CD4-positive, alpha-beta T cell treated with Interleukin-10 for 1 hour (primary cell): ENCODE results near the gene CNOT8.
A peak's percentile ranks its signal among the peaks of the same experiment; 100 is the strongest.
"Not testable (repeated sequence)": the region's sequence is repeated elsewhere in the genome, so short reads cannot be mapped to it uniquely, and the experiment has no call there.

Source experiments
- DNase-seq: peaks from one replicate; pipeline ENCODE4 v3.0.0-alpha.2; 2020

Gene CNOT8

GRCh38 chr5:154858297-154858971 lies at the start of gene CNOT8:
Gene CNOT8 (plus strand): TSS chr5:154858627. CDS start chr5:154863279, 4,652 bp downstream.
- peak; percentile 97 for DNase-seq

- no peak for DNase-seq
Observed at GRCh38 chr5:154811239-154811638, 47.2 kb upstream of the CNOT8 start.

- peak; percentile 72 for DNase-seq
Observed at GRCh38 chr5:154811653-154812465, 46.6 kb upstream of the CNOT8 start.

- no peak for DNase-seq
Observed at GRCh38 chr5:154813158-154813557, 45.3 kb upstream of the CNOT8 start.

GRCh38 chr5:154813736-154814135 lies 44.7 kb upstream of the CNOT8 start:
- DNase-seq, result peak; percentile 54

- DNase-seq, result no peak
Observed at GRCh38 chr5:154815025-154815424, 43.4 kb upstream of the CNOT8 start.

- DNase-seq, result no peak
Observed at GRCh38 chr5:154815684-154816247, 42.7 kb upstream of the CNOT8 start.

- DNase-seq, result no peak
Observed at GRCh38 chr5:154816891-154817492, 41.4 kb upstream of the CNOT8 start.

- DNase-seq, result no peak
Observed at GRCh38 chr5:154817815-154818214, 40.6 kb upstream of the CNOT8 start.

- DNase-seq, result no peak
Observed at GRCh38 chr5:154818471-154819116, 39.8 kb upstream of the CNOT8 start.

- no peak for DNase-seq
Observed at GRCh38 chr5:154819546-154819945, 38.9 kb upstream of the CNOT8 start.

GRCh38 chr5:154820383-154820782 lies 38.0 kb upstream of the CNOT8 start:
- no peak for DNase-seq

GRCh38 chr5:154822896-154823295 lies 35.5 kb upstream of the CNOT8 start:
- not testable (repeated sequence) for DNase-seq

- DNase-seq, result no peak
Observed at GRCh38 chr5:154823605-154824004, 34.8 kb upstream of the CNOT8 start.

GRCh38 chr5:154824070-154824469 lies 34.4 kb upstream of the CNOT8 start:
- DNase-seq, result no peak

GRCh38 chr5:154829181-154829588 lies 29.2 kb upstream of the CNOT8 start:
- no peak for DNase-seq

- peak; percentile 41 for DNase-seq
Observed at GRCh38 chr5:154829589-154830218, 28.7 kb upstream of the CNOT8 start.

- no peak for DNase-seq
Observed at GRCh38 chr5:154830219-154830595, 28.2 kb upstream of the CNOT8 start.

GRCh38 chr5:154830596-154830995 lies 27.8 kb upstream of the CNOT8 start:
- no peak for DNase-seq

GRCh38 chr5:154831451-154831850 lies 27.0 kb upstream of the CNOT8 start:
- no peak for DNase-seq

- DNase-seq, result not testable (repeated sequence)
Observed at GRCh38 chr5:154832804-154833203, 25.6 kb upstream of the CNOT8 start.

GRCh38 chr5:154834053-154834452 lies 24.4 kb upstream of the CNOT8 start:
- no peak for DNase-seq

GRCh38 chr5:154835701-154836052 lies 22.8 kb upstream of the CNOT8 start:
- not testable (repeated sequence) for DNase-seq
